Activated CD8-positive, alpha-beta T cell treated with anti-CD3 and anti-CD28 coated beads, Interleukin-2, amount 10 ng/mL, durations not matched to agents 7 days and 5 days (primary cell): ENCODE results near the gene KIF26B. TPM values are rescaled to one million over a fixed set of nuclear protein-coding genes. Genes with fewer than 3 reads are reported as not detected.

Experiments
- ATAC-seq: fragments of 150-1000 bp; cut with Tn5 transposase; one replicate; pipeline ENCODE4 v1.10.0; 2021; ENCODE audit warnings: moderate library complexity
- CTCF ChIA-PET: fragments of 350-600 bp; sonication (Branson Sonifier 250); formaldehyde crosslinking; loops from one replicate; lab custom pipeline; 2021; ENCODE audit warnings: antibody characterized with exemption; lab: Charles Lee
- POLR2A ChIA-PET: fragments of 350-600 bp; sonication (Branson Sonifier 250); formaldehyde crosslinking; loops from one replicate; lab custom pipeline; 2021; ENCODE audit warnings: antibody characterized with exemption; lab: Charles Lee
- DNase-seq: peaks from one replicate; pipeline ENCODE4 v3.0.0-alpha.2; 2020
- H3K27ac Mint-ChIP-seq: one replicate; pipeline ENCODE4 v1.8.0; 2021; ENCODE audit warnings: mild to moderate bottlenecking, mixed read lengths
- H3K27me3 Mint-ChIP-seq: one replicate; pipeline ENCODE4 v1.8.0; 2021; ENCODE audit warnings: low read depth, mixed read lengths
- H3K36me3 Mint-ChIP-seq: one replicate; pipeline ENCODE4 v1.8.0; 2021; ENCODE audit warnings: low read depth, mixed read lengths
- H3K4me1 Mint-ChIP-seq: one replicate; pipeline ENCODE4 v1.8.0; 2021; ENCODE audit warnings: low read depth, mixed read lengths
- H3K4me3 Mint-ChIP-seq: one replicate; pipeline ENCODE4 v1.8.0; 2021; ENCODE audit warnings: mild to moderate bottlenecking, mixed read lengths
- H3K9me3 Mint-ChIP-seq: one replicate; pipeline ENCODE4 v1.8.0; 2022; ENCODE audit warnings: mixed read lengths; ENCODE audit not compliant: insufficient read depth
- total RNA-seq, 2 experiments: library from RNA; stranded (reverse); gene quantifications; one replicate each; pipeline ENCODE4 v1.2.3, GENCODE V29; 2021

Gene KIF26B
- total RNA-seq, 2 experiments from 2014 or later = 0.03 to 0.08 TPM

GRCh38 chr1:245142171-245142798 is 12.5 kb upstream of the KIF26B start:
- CTCF ChIA-PET = interaction anchor here (1.0 to 1.6 kb wide), 2 partner anchors 10 to 14 kb away, joined by 4 to 5 read pairs; no protein-coding TSS in a partner anchor
- H3K9me3 Mint-ChIP-seq = no peaks in the 10 kb centered on the region
- H3K36me3 Mint-ChIP-seq = no peaks in the 10 kb centered on the region
- H3K4me1 Mint-ChIP-seq = no peaks in the 10 kb centered on the region
- H3K27ac Mint-ChIP-seq = no peak overlapping the region
- POLR2A ChIA-PET = no interaction called here
- no peak for DNase-seq
- ATAC-seq = no peak
- no peak overlapping the region for H3K4me3 Mint-ChIP-seq
- H3K27me3 Mint-ChIP-seq = peaks cover 3% of the 10 kb centered on the region

GRCh38 chr1:245142976-245143375 is 11.8 kb upstream of the KIF26B start:
- ChIA-PET CTCF (interaction anchor here (1.6 kb wide), 1 partner anchor 10 kb away, joined by 5 read pairs; no protein-coding TSS in a partner anchor), POLR2A (no interaction called here)
- no peaks in the 10 kb centered on the region for H3K4me1 Mint-ChIP-seq
- DNase-seq (no peak), ATAC-seq (no peak)
- no peak overlapping the region for H3K4me3 Mint-ChIP-seq
- H3K27ac Mint-ChIP-seq = no peak overlapping the region
- no peaks in the 10 kb centered on the region for H3K9me3 Mint-ChIP-seq
- no peaks in the 10 kb centered on the region for H3K36me3 Mint-ChIP-seq
- H3K27me3 Mint-ChIP-seq = peaks cover 2% of the 10 kb centered on the region

GRCh38 chr1:245143849-245144248 is 10.9 kb upstream of the KIF26B start:
- Mint-ChIP-seq H3K9me3 (no peaks in the 10 kb centered on the region), H3K27me3 (peaks cover 4% of the 10 kb centered on the region), H3K4me3 (no peak overlapping the region), H3K4me1 (no peaks in the 10 kb centered on the region), H3K36me3 (no peaks in the 10 kb centered on the region), H3K27ac (no peak overlapping the region)
- ChIA-PET POLR2A (no interaction called here), CTCF (no interaction called here)
- ATAC-seq = no peak
- DNase-seq = no peak

- ATAC-seq (no peak), DNase-seq (no peak)
- Mint-ChIP-seq H3K27me3 (peaks cover 23% of the 10 kb centered on the region), H3K27ac (no peak overlapping the region), H3K36me3 (no peaks in the 10 kb centered on the region), H3K4me1 (peaks cover 1% of the 10 kb centered on the region), H3K4me3 (no peak overlapping the region), H3K9me3 (no peaks in the 10 kb centered on the region)
- ChIA-PET CTCF (no interaction called here), POLR2A (no interaction called here)
These were observed 6.7 kb upstream of the KIF26B start for GRCh38 chr1:245148069-245148468.

GRCh38 chr1:245148861-245149260 is 5.9 kb upstream of the KIF26B start:
- Mint-ChIP-seq H3K4me3 (no peak overlapping the region), H3K36me3 (no peaks in the 10 kb centered on the region), H3K9me3 (no peaks in the 10 kb centered on the region), H3K27me3 (peaks cover 30% of the 10 kb centered on the region), H3K27ac (no peak overlapping the region), H3K4me1 (peaks cover 9% of the 10 kb centered on the region)
- CTCF ChIA-PET = interaction anchor here (0.7 kb wide), 1 partner anchor 232 kb away, joined by 3 read pairs; no protein-coding TSS in a partner anchor
- ATAC-seq (no peak), DNase-seq (no peak)
- POLR2A ChIA-PET = no interaction called here

GRCh38 chr1:245153081-245153551 is 1.7 kb upstream of the KIF26B start:
- no peaks in the 10 kb centered on the region for H3K9me3 Mint-ChIP-seq

GRCh38 chr1:245153552-245154428 is 995 bp upstream of the KIF26B start:
- ChIA-PET POLR2A (interaction anchor here (0.6 kb wide), 1 partner anchor 158 kb away, joined by 3 read pairs; no protein-coding TSS in a partner anchor), CTCF (interaction anchor here (0.8 to 3.2 kb wide), 31 partner anchors 7 to 1342 kb away, joined by 3 to 27 read pairs (median 3); a partner anchor contains a TSS)
- peaks cover 58% of the 10 kb centered on the region for H3K27me3 Mint-ChIP-seq
- no peaks in the 10 kb centered on the region for H3K36me3 Mint-ChIP-seq
- no peak overlapping the region for H3K27ac Mint-ChIP-seq
- DNase-seq = peak; percentile 25
- H3K9me3 Mint-ChIP-seq = no peaks in the 10 kb centered on the region
- peak overlapping the region; percentile 70 for H3K4me3 Mint-ChIP-seq
- ATAC-seq = no peak
- H3K4me1 Mint-ChIP-seq = peaks cover 26% of the 10 kb centered on the region

More at GRCh38 chr1:245153081-245153551, 1.7 kb upstream of the KIF26B start:
- no peak overlapping the region for H3K27ac Mint-ChIP-seq
- H3K4me3 Mint-ChIP-seq = peak overlapping the region; percentile 70
- peaks cover 55% of the 10 kb centered on the region for H3K27me3 Mint-ChIP-seq
- DNase-seq (peak; percentile 82), ATAC-seq (peak; percentile 31)
- H3K36me3 Mint-ChIP-seq = no peaks in the 10 kb centered on the region
- CTCF ChIA-PET = interaction anchor here (0.7 to 3.2 kb wide), 39 partner anchors 8 to 1344 kb away, joined by 3 to 27 read pairs (median 3); a partner anchor contains a TSS
- POLR2A ChIA-PET = interaction anchor here (0.6 kb wide), 1 partner anchor 158 kb away, joined by 3 read pairs; no protein-coding TSS in a partner anchor
- H3K4me1 Mint-ChIP-seq = peaks cover 26% of the 10 kb centered on the region

- Mint-ChIP-seq H3K4me3 (peak overlapping the region; percentile 75), H3K36me3 (no peaks in the 10 kb centered on the region), H3K27ac (no peak overlapping the region), H3K27me3 (peaks cover 63% of the 10 kb centered on the region), H3K9me3 (no peaks in the 10 kb centered on the region), H3K4me1 (peaks cover 26% of the 10 kb centered on the region)
- ATAC-seq (no peak), DNase-seq (no peak)
- CTCF ChIA-PET = interaction anchor here (0.7 to 1.8 kb wide), 9 partner anchors 10 to 1296 kb away, joined by 3 to 22 read pairs (median 4); no protein-coding TSS in a partner anchor
- POLR2A ChIA-PET = interaction anchor here (0.7 kb wide), 1 partner anchor 239 kb away, joined by 3 read pairs; no protein-coding TSS in a partner anchor
These were observed 671 bp downstream of the KIF26B start for GRCh38 chr1:245155272-245156040.

- ChIA-PET CTCF (interaction anchor here (0.7 to 1.8 kb wide), 16 partner anchors 11 to 1295 kb away, joined by 3 to 22 read pairs (median 4); no protein-coding TSS in a partner anchor), POLR2A (interaction anchor here (0.7 kb wide), 1 partner anchor 239 kb away, joined by 3 read pairs; no protein-coding TSS in a partner anchor)
- no peaks in the 10 kb centered on the region for H3K36me3 Mint-ChIP-seq
- peak; percentile 91 for DNase-seq
- peaks cover 26% of the 10 kb centered on the region for H3K4me1 Mint-ChIP-seq
- H3K9me3 Mint-ChIP-seq = no peaks in the 10 kb centered on the region
- H3K27ac Mint-ChIP-seq = no peak overlapping the region
- peak overlapping the region; percentile 75 for H3K4me3 Mint-ChIP-seq
- H3K27me3 Mint-ChIP-seq = peaks cover 57% of the 10 kb centered on the region
- ATAC-seq = peak; percentile 92
These were observed 1.4 kb downstream of the KIF26B start for GRCh38 chr1:245156041-245156735.

GRCh38 chr1:245156736-245157505 is 2.1 kb downstream of the KIF26B start:
- Mint-ChIP-seq H3K27ac (no peak overlapping the region), H3K9me3 (no peaks in the 10 kb centered on the region), H3K27me3 (peaks cover 49% of the 10 kb centered on the region), H3K36me3 (no peaks in the 10 kb centered on the region), H3K4me1 (peaks cover 26% of the 10 kb centered on the region), H3K4me3 (peak overlapping the region; percentile 70)
- POLR2A ChIA-PET = no interaction called here
- DNase-seq = peak; percentile 22
- no peak for ATAC-seq
- CTCF ChIA-PET = interaction anchor here (0.7 to 1.8 kb wide), 15 partner anchors 11 to 1294 kb away, joined by 3 to 22 read pairs (median 4); no protein-coding TSS in a partner anchor
